IMR-90 (cell line): ENCODE measurements around the gene SPDYE2. TPM values are rescaled to one million over a fixed set of nuclear protein-coding genes. Genes with fewer than 3 reads are reported as not detected.
"Not testable (repeated sequence)": the region's sequence is repeated elsewhere in the genome, so short reads cannot be mapped to it uniquely, and the experiment has no call there.

Experiments
- ATAC-seq: fragments of 200-7000 bp; cut with Tn5 transposase; 2 replicates; pipeline ENCODE4 v1.9.1; 2020; ENCODE audit warnings: low read depth, mild to moderate bottlenecking, moderate library complexity
- BruUV-seq: library from RNA; stranded (reverse); fragments of 400-500 nt; replicated peaks from 2 replicates; lab custom pipeline; 2021; lab: Mats Ljungman, UMichigan
- CTCF ChIA-PET: fragments of 300-600 bp; formaldehyde crosslinking; extraction: SDS; loops from one replicate; lab custom pipeline; 2021; ENCODE audit warnings: antibody characterized with exemption; lab: Yijun Ruan, JAX
- POLR2A ChIA-PET: fragments of 300-600 bp; sonication (Branson Sonifier 250); formaldehyde crosslinking; loops from one replicate; lab custom pipeline; 2022; ENCODE audit warnings: antibody characterized with exemption; ENCODE audit not compliant: unreplicated experiment; lab: Charles Lee
- DNase-seq: peaks from one replicate; pipeline ENCODE4 v3.0.0; 2013
- H2AFZ ChIP-seq: replicated peaks from 2 replicates; pipeline ENCODE3; 2013; ENCODE audit warnings: low read length, mild to moderate bottlenecking; ENCODE audit not compliant: poor library complexity
- H2AK5ac ChIP-seq: 2 replicates; pipeline ENCODE4 v1.6.1; 2013; ENCODE audit warnings: low read depth, low read length, inconsistent platforms
- H2AK9ac ChIP-seq: replicated peaks from 2 replicates; pipeline ENCODE3; 2013; ENCODE audit warnings: mild to moderate bottlenecking, low read depth, low read length, moderate library complexity; ENCODE audit not compliant: poor library complexity
- H2BK120ac ChIP-seq: 2 replicates; pipeline ENCODE4 v1.6.1; 2013; ENCODE audit warnings: low read depth, low read length, inconsistent platforms
- H2BK15ac ChIP-seq: 3 replicates; pipeline ENCODE4 v1.6.1; 2013; ENCODE audit warnings: low read depth, low read length, inconsistent platforms
- H2BK20ac ChIP-seq: 2 replicates; pipeline ENCODE4 v1.6.1; 2013; ENCODE audit warnings: low read depth, mild to moderate bottlenecking, inconsistent platforms, low read length, moderate library complexity
- H2BK5ac ChIP-seq: 2 replicates; pipeline ENCODE4 v1.6.1; 2013; ENCODE audit warnings: mild to moderate bottlenecking, low read depth, low read length, inconsistent platforms; ENCODE audit not compliant: poor library complexity, severe bottlenecking
- H3K14ac ChIP-seq: replicated peaks from 2 replicates; pipeline ENCODE4 v1.6.1; 2013; ENCODE audit warnings: low read depth, low read length, inconsistent platforms
- H3K18ac ChIP-seq: 2 replicates; pipeline ENCODE4 v1.6.1; 2013; ENCODE audit warnings: low read depth, low read length, control low read depth
- H3K23ac ChIP-seq: 2 replicates; pipeline ENCODE4 v1.6.1; 2013; ENCODE audit warnings: low read depth, low read length, inconsistent platforms
- H3K27ac ChIP-seq: 2 replicates; pipeline ENCODE4 v1.5.1; 2013; ENCODE audit warnings: mild to moderate bottlenecking, control low read depth, low read length; ENCODE audit not compliant: insufficient read depth
- H3K27me3 ChIP-seq: 2 replicates; pipeline ENCODE4 v1.6.1; 2013; ENCODE audit warnings: low read length; ENCODE audit not compliant: control insufficient read depth, insufficient read depth
- H3K36me3 ChIP-seq: 2 replicates; pipeline ENCODE4 v1.6.1; 2013; ENCODE audit warnings: low read length, mixed read lengths; ENCODE audit not compliant: control insufficient read depth, insufficient read depth
- H3K4ac ChIP-seq: 2 replicates; pipeline ENCODE4 v1.6.1; 2013; ENCODE audit warnings: low read depth, low read length, inconsistent platforms
- H3K4me1 ChIP-seq: 2 replicates; pipeline ENCODE4 v1.6.1; 2013; ENCODE audit warnings: low read length, mixed read lengths; ENCODE audit not compliant: control insufficient read depth, insufficient read depth
- H3K4me2 ChIP-seq: 2 replicates; pipeline ENCODE4 v1.6.1; 2013; ENCODE audit warnings: low read depth, mild to moderate bottlenecking, control low read depth, low read length, moderate library complexity
- H3K4me3 ChIP-seq: 2 replicates; pipeline ENCODE4 v1.5.1; 2013; ENCODE audit warnings: low read depth, mild to moderate bottlenecking, control low read depth, low read length, moderate library complexity; ENCODE audit not compliant: insufficient read depth
- H3K56ac ChIP-seq: 2 replicates; pipeline ENCODE4 v1.6.1; 2013; ENCODE audit warnings: low read length, inconsistent platforms; ENCODE audit not compliant: insufficient read depth; ENCODE audit errors: extremely low read depth
- H3K79me1 ChIP-seq, 2 experiments: 2 replicates each; pipeline ENCODE4 v1.6.1; 2013; ENCODE audit warnings: low read length in 2 of 2, inconsistent platforms in 1 of 2, low read depth in 1 of 2
- H3K9ac ChIP-seq: 2 replicates; pipeline ENCODE4 v1.6.1; 2013; ENCODE audit warnings: low read depth, low read length, control low read depth
- H3K9me1 ChIP-seq: 2 replicates; pipeline ENCODE4 v1.6.1; 2013; ENCODE audit warnings: low read length, inconsistent platforms; ENCODE audit not compliant: insufficient read depth
- H3K9me3 ChIP-seq: 2 replicates; pipeline ENCODE4 v1.6.1; 2013; ENCODE audit warnings: low read length; ENCODE audit not compliant: control insufficient read depth, insufficient read depth
- H4K20me1 ChIP-seq: 2 replicates; pipeline ENCODE4 v1.6.1; 2013; ENCODE audit warnings: low read length, inconsistent platforms; ENCODE audit not compliant: insufficient read depth
- H4K5ac ChIP-seq: 2 replicates; pipeline ENCODE4 v1.6.1; 2013; ENCODE audit warnings: mild to moderate bottlenecking, low read depth, low read length, control low read depth
- H4K8ac ChIP-seq, 2 experiments: 2 replicates each; pipeline ENCODE4 v1.6.1; 2013; ENCODE audit warnings: low read depth in 2 of 2, low read length in 2 of 2, control low read depth in 1 of 2, inconsistent platforms in 1 of 2
- H4K91ac ChIP-seq: 2 replicates; pipeline ENCODE4 v1.6.1; 2013; ENCODE audit warnings: low read depth, low read length, inconsistent platforms; ENCODE audit not compliant: insufficient read depth
- WGBS, 2 experiments: methylation state at CpG; one replicate each; pipeline versions ENCODE4 v1.1.5 to v1.1.7; 2013; ENCODE audit warnings: missing lambda C conversion rate in 2 of 2; ENCODE audit not compliant: insufficient read length in 1 of 2; ENCODE audit errors: extremely low coverage in 2 of 2; 5-methylcytosine and 5-hydroxymethylcytosine counted together
- dilution Hi-C: fragments of 300-500 bp; cut with HindIII; formaldehyde crosslinking; loops from one replicate; pipeline ENCODE4 v1.14.3; 2018; ENCODE audit warnings: low sequenced_read_pairs; ENCODE audit not compliant: unreplicated experiment
- in situ Hi-C: fragments of 300-500 bp; cut with MboI; formaldehyde crosslinking; loops from 3 replicates; pipeline ENCODE4 v1.14.3; 2019; ENCODE audit warnings: low sequenced_read_pairs, inconsistent platforms, mixed read lengths
- intact Hi-C: fragments of 100-400 bp; cut with micrococcal nuclease; formaldehyde crosslinking; loops from 2 replicates; pipeline ENCODE4 v1.10.0; 2022
- polyA plus RNA-seq, 3 experiments: library from polyadenylated mRNA; depleted of rRNA; stranded (reverse); fragments of >200 nt; gene quantifications; 2 replicates each; pipeline ENCODE4 v1.2.3, GENCODE V29; 2012; ENCODE audit warnings: low replicate concordance in 1 of 3
- total RNA-seq: library from RNA; depleted of rRNA; stranded (reverse); fragments of >200 nt; gene quantifications from 2 replicates; pipeline ENCODE4 v1.2.3, GENCODE V29; 2012

The SPDYE2 gene
- total and polyA plus RNA-seq, 2 of the 4 experiments (the other 2 are of a cell fraction), result not detected

GRCh38 chr7:102505298-102506185 is 45.5 kb upstream of the SPDYE2 start:
- H3K79me1 ChIP-seq, H3K4me2 ChIP-seq, H2BK20ac ChIP-seq, intact Hi-C loops, H2BK5ac ChIP-seq, H4K91ac ChIP-seq, dilution Hi-C loops, BruUV-seq, H3K36me3 ChIP-seq, H3K14ac ChIP-seq, H3K9ac ChIP-seq, H2AFZ ChIP-seq, H4K20me1 ChIP-seq, H3K9me3 ChIP-seq, H3K56ac ChIP-seq, in situ Hi-C loops, H3K4me1 ChIP-seq, H4K5ac ChIP-seq, H3K23ac ChIP-seq, DNase-seq, H3K18ac ChIP-seq, H2AK5ac ChIP-seq, H2BK15ac ChIP-seq, H3K4me3 ChIP-seq, POLR2A ChIA-PET, H3K9me1 ChIP-seq, H3K27me3 ChIP-seq, H2AK9ac ChIP-seq, CTCF ChIA-PET: not testable (repeated sequence)
- ATAC-seq, result peak; percentile 95
- Histone ChIP-seq H3K27ac (peak overlapping the region; percentile 35; the same call in 1 of the 2 replicates), H4K8ac (peak overlapping the region in 1 of 2 experiments; percentile 60; a peak in 1 of 4 replicates), H3K4ac (peak overlapping the region; percentile 56), H2BK120ac (peak overlapping the region; percentile 60; the same call in 1 of the 2 replicates)
- WGBS, 2 experiments, result no CpG with 5 or more reads among the region's 24 CpGs

DNA sequence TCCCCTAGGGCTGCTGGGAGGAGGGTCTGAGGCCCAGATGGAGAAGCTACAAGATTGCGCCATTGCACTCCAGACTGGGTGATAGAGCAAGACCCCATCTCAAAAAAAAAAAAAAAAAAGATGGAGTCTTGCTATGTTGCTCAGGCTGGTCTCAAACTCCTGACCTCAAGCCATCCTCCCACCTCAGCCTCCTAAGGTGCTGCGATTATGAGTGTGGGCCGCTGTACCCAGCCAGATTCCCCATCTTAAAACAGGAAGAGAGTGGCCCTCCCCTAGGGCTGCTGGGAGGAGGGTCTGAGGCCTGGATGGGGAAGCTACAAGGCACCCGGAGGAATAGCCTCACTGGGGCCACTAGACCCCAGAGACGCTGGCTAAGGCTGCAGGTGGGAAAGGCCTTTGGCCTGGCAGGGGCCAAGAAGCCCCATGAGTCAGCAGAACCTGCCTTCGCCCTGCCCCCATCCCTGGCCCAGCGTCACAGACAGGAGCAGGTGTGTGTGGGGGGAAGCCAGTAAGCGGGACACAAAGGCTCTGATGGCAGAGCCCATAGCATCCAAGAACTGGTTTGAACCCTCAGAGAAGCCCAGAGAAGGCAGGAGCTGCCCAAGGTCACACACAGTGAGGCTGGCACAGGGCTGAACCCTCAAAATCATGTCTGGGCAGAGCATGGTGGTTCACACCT is 43.5 kb upstream of the SPDYE2 start:
- H4K5ac ChIP-seq, in situ Hi-C loops, H3K4me3 ChIP-seq, CTCF ChIA-PET, H3K23ac ChIP-seq, H2AK5ac ChIP-seq, dilution Hi-C loops, DNase-seq, ATAC-seq, H3K9me3 ChIP-seq, H3K27me3 ChIP-seq, H3K14ac ChIP-seq, H3K56ac ChIP-seq, H3K18ac ChIP-seq, H4K91ac ChIP-seq, H3K4me2 ChIP-seq, H2BK20ac ChIP-seq, H3K4me1 ChIP-seq, H2BK5ac ChIP-seq, H3K9ac ChIP-seq, H3K4ac ChIP-seq, H4K8ac ChIP-seq, H3K79me1 ChIP-seq, intact Hi-C loops, H2BK120ac ChIP-seq, POLR2A ChIA-PET, H4K20me1 ChIP-seq, H2AFZ ChIP-seq, BruUV-seq, H3K27ac ChIP-seq, H3K36me3 ChIP-seq, H2AK9ac ChIP-seq, H3K9me1 ChIP-seq, H2BK15ac ChIP-seq: not testable (repeated sequence)
- no CpG with 5 or more reads among the region's 8 CpGs for WGBS, 2 experiments
